Mesenteric fat pad (tissue), 1 donor: ENCODE results near the gene FRMD6. TPM values are rescaled to one million over a fixed set of nuclear protein-coding genes. Genes with fewer than 3 reads are reported as not detected.
"Not testable (repeated sequence)": the region's sequence is repeated elsewhere in the genome, so short reads cannot be mapped to it uniquely, and the experiment has no call there.

ENCODE experiments used
- DNase-seq: peaks from one replicate; pipeline ENCODE4 v3.0.0-alpha.2; 2020; ENCODE audit warnings: low spot score
- total RNA-seq: library from RNA; stranded (reverse); fragmentation: NEBNext Ultra II Directional; extraction: Animal tissue kit (Norgen Biotek cat#: 25700); gene quantifications from one replicate; pipeline ENCODE4 v1.2.1, GENCODE V29; 2021
- donor health status: DM: yes; HTN: yes; CAD: no.

Gene FRMD6
- total RNA-seq, 1 donor from 2014 or later, result 19.0 TPM

GRCh38 chr14:51628238-51628637 is 23.5 kb upstream of the FRMD6 start:
- no peak for DNase-seq

- DNase-seq, result no peak
Observed at GRCh38 chr14:51630987-51631386, 20.7 kb upstream of the FRMD6 start.

GRCh38 chr14:51633298-51633697 is 18.4 kb upstream of the FRMD6 start:
- DNase-seq, result not testable (repeated sequence)

- no peak for DNase-seq
Observed at GRCh38 chr14:51636109-51636508, 15.6 kb upstream of the FRMD6 start.

GRCh38 chr14:51638071-51638944 is 13.4 kb upstream of the FRMD6 start:
- DNase-seq, result no peak

GRCh38 chr14:51639668-51640316 is 11.9 kb upstream of the FRMD6 start:
- no peak for DNase-seq

- DNase-seq, result no peak
Observed at GRCh38 chr14:51643140-51643539, 8.6 kb upstream of the FRMD6 start.

- no peak for DNase-seq
Observed at GRCh38 chr14:51644217-51644933, 7.3 kb upstream of the FRMD6 start.

GRCh38 chr14:51648296-51648695 is 3.4 kb upstream of the FRMD6 start:
- no peak for DNase-seq

- DNase-seq, result no peak
Observed at GRCh38 chr14:51650716-51651387, 858 bp upstream of the FRMD6 start.

GRCh38 chr14:51652168-51653078 is 713 bp downstream of the FRMD6 start:
- DNase-seq, result no peak

GRCh38 chr14:51653079-51653774 is 1.5 kb downstream of the FRMD6 start:
- no peak for DNase-seq

GRCh38 chr14:51653775-51654532 is 2.2 kb downstream of the FRMD6 start:
- DNase-seq, result no peak

GRCh38 chr14:51654533-51654845 is 2.8 kb downstream of the FRMD6 start:
- DNase-seq, result no peak

- DNase-seq, result no peak
Observed at GRCh38 chr14:51657762-51658161, 6.1 kb downstream of the FRMD6 start.

- no peak for DNase-seq
Observed at GRCh38 chr14:51658441-51659173, 6.9 kb downstream of the FRMD6 start.

GRCh38 chr14:51660741-51661140 is 9.0 kb downstream of the FRMD6 start:
- DNase-seq, result no peak

- no peak for DNase-seq
Observed at GRCh38 chr14:51661504-51661903, 9.8 kb downstream of the FRMD6 start.
